Heart right ventricle (tissue), 16 donors: Measurements from ENCODE around the gene MADD. TPM values are rescaled to one million over a fixed set of nuclear protein-coding genes. Genes with fewer than 3 reads are reported as not detected.

Source experiments
- ATAC-seq, 8 donors: fragments of 200-7000 bp; cut with Tn5 transposase; one replicate each; pipeline ENCODE4 v1.9.1; 2020; ENCODE audit warnings: mild to moderate bottlenecking in 8 of 8, moderate library complexity in 8 of 8, moderate number of reproducible peaks in 1 of 8
- DNase-seq, 2 donors: peaks; one replicate each; pipeline ENCODE4 v3.0.0-alpha.2; 2020
- H3K27ac ChIP-seq, 10 donors: fragments of 200-600 bp; sonication (generic) in 2 of 10; one replicate each; pipeline versions ENCODE4 v1.5.0 to v1.8.0; 2020 to 2022; ENCODE audit warnings: mild to moderate bottlenecking in 3 of 10
- H3K27me3 ChIP-seq, 7 donors: fragments of 200-600 bp; one replicate each; pipeline ENCODE4 v1.8.0; 2021 to 2022; ENCODE audit warnings: mild to moderate bottlenecking in 2 of 7
- H3K36me3 ChIP-seq, 9 donors: fragments of 200-600 bp; sonication (generic) in 1 of 9; one replicate each; pipeline versions ENCODE4 v1.5.0 to v1.8.0; 2020 to 2022; ENCODE audit warnings: mild to moderate bottlenecking in 2 of 9
- H3K4me1 ChIP-seq, 9 donors: fragments of 200-600 bp; sonication (generic) in 1 of 9; one replicate each; pipeline versions ENCODE4 v1.5.0 to v1.8.0; 2020 to 2022; ENCODE audit warnings: mild to moderate bottlenecking in 4 of 9
- H3K4me3 ChIP-seq, 10 donors: fragments of 200-600 bp; sonication (generic) in 2 of 10; one replicate each; pipeline versions ENCODE4 v1.5.0 to v1.8.0; 2020 to 2022; ENCODE audit warnings: mild to moderate bottlenecking in 7 of 10, moderate library complexity in 2 of 10
- H3K9me3 ChIP-seq, 11 donors: fragments of 200-600 bp in 10 of 11; sonication (generic) in 2 of 11; one replicate each; pipeline versions ENCODE4 v1.5.0 to v1.8.0; 2013 to 2022; ENCODE audit warnings: mild to moderate bottlenecking in 2 of 11, control low read depth in 1 of 11, moderate library complexity in 1 of 11
- WGBS, 2 donors: extraction: QIAGEN DNeasy Blood & Tissue Kit; methylation state at CpG; one replicate each; pipeline ENCODE4 v1.1.7; 2013; ENCODE audit warnings: inconsistent platforms in 1 of 2; 5-methylcytosine and 5-hydroxymethylcytosine counted together
- intact Hi-C, 10 donors: fragments of 100-400 bp; cut with DNase I; formaldehyde crosslinking; loops; one replicate each; pipeline versions ENCODE4 v1.11.1 to v1.14.2; 2022
- polyA plus RNA-seq, 2 donors: library from polyadenylated mRNA; stranded (reverse); fragments of 200-250 nt; gene quantifications; one replicate each; pipeline ENCODE4 v1.2.3, GENCODE V29; 2013
- total RNA-seq, 10 donors: library from RNA; stranded (reverse); fragmentation: NEBNext Ultra II Directional in 3 of 10; extraction: Animal tissue kit (Norgen Biotek cat#: 25700) in 3 of 10; gene quantifications; one replicate each; pipeline versions ENCODE4 v1.2.1 to v1.2.4, GENCODE V29; 2021 to 2023
- TF ChIP-seq, protein P1 (sequence below), 9 donors: fragments of 200-600 bp; sonication (generic) in 2 of 9; IDR thresholded peaks; one replicate each; pipeline versions ENCODE4 v1.5.0 to v1.8.0; 2021 to 2022; ENCODE audit warnings: antibody characterized with exemption in 9 of 9, mild to moderate bottlenecking in 5 of 9, moderate library complexity in 1 of 9
- donor health status: Arrhythmogenic right ventricular cardiomyopathy.
- donor health status: ischemic (EF 13 %, LVEDD 7.1; RV severe dilation, severe dysfunction).
- donor health status: healthy with polysubstance abuse.
- donor health status: DM: no; HTN: yes; CAD: no.
- donor health status: DM: no; HTN: no; CAD: no.
- donor health status: ischemic (EF 25% LVEDD 6.9; RV normal size, moderate dysfunction).
- donor health status: ischemic (EF 25% LVEDD 5.7; RV mildly dilated, moderate dysfunction).
- donor health status: healthy.
- donor health status: DM: yes; HTN: yes; CAD: no.
- donor health status: Ischemic cardiomyopathy.
- donor health status: ischemic (EF 35%, LVEDD 5.7; RV mildly dilated, moderate dysfunction).
- donor health status: nonischemic (EF 11% LVEDD 7.7; RV severe dilation, severe dysfunction).
- donor health status: DM: yes; HTN: yes; CAD: no.
- donor health status: PGD.
- donor health status: ischemic (EF 29% LVEDD 5.4; RV normal size, mild dysfunction).
- donor health status: nonischemic (EF 23%, LVEDD 6.1; RV moderate dilation, normal function).

MADD gene
- total and polyA plus RNA-seq, 12 donors, result 23.8 to 54.8 (median 35.4) TPM

DNA sequence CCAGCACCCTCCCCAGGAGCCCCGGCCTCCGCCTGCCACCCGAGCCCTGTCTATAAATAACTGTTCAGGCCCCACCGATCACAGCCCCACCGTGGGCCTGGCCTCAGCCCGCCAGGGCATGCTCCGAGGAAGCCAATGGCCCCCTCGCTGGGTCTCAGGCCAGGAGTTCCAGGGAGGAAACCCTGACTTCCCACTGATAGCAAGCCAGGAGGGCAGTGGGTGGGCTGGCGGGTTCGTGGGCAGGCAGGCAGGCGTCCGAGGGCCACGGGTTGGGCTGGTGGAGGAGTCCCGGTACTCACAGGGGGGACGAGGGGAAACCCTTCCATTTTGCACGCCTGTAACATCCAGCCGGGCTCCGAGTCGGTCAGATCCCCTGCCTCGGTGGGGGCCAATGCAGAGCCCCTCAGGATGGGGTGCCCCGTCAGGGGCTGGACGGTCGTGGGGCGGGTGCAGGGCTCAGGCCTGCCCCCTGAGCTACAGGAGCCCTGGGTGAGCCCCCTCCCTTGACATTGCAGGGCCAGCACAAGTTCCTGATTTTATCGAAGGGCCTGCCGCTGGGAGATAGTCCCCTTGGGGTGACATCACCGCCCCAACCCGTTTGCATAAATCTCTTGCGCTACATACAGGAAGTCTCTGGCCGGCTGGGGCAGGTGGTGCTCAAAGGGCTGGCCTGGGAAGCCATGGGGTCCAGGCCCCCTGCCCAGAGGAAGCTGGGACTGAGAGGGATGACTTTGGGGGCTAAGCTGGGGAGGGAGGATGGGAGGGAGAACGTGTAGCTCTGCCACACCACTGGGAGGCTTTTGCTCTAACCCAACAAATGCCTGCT, 108.3 kb downstream of the MADD start, which contains the start of gene SPI1:
SPI1 (minus strand) TSS at position 538 of the 826 bp plus-strand sequence; CDS start at position 344, 194 bp downstream.
- Histone ChIP-seq H3K9me3 (no peaks in the 10 kb centered on the region), H3K4me3 (peak within 1 kb of the TSS in 8 of 10 donors; percentile 19 to 66 (median 42)), H3K4me1 (peaks cover 0 to 31% (median 0%) of the 10 kb centered on the region in 9 donors), H3K27ac (peak within 1 kb of the TSS in 9 of 10 donors; percentile 11 to 98 (median 62)), H3K27me3 (no peaks in the 10 kb centered on the region), H3K36me3 (peaks cover 0 to 24% (median 0%) of the 10 kb centered on the region in 9 donors)
- TF ChIP-seq, protein P1, sequence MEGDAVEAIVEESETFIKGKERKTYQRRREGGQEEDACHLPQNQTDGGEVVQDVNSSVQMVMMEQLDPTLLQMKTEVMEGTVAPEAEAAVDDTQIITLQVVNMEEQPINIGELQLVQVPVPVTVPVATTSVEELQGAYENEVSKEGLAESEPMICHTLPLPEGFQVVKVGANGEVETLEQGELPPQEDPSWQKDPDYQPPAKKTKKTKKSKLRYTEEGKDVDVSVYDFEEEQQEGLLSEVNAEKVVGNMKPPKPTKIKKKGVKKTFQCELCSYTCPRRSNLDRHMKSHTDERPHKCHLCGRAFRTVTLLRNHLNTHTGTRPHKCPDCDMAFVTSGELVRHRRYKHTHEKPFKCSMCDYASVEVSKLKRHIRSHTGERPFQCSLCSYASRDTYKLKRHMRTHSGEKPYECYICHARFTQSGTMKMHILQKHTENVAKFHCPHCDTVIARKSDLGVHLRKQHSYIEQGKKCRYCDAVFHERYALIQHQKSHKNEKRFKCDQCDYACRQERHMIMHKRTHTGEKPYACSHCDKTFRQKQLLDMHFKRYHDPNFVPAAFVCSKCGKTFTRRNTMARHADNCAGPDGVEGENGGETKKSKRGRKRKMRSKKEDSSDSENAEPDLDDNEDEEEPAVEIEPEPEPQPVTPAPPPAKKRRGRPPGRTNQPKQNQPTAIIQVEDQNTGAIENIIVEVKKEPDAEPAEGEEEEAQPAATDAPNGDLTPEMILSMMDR (IDR thresholded peaks at IDR 0.05), result no peak
- intact Hi-C loops, result loop anchor here in 5 of 10 donors (5.0 to 10.0 kb wide), 4 partner anchors 69 to 477 kb away; partner anchors contain the start of gene RAPSN (in 1 of the 5)
- WGBS, 2 donors, result 64 to 73% methylated on average over 31 of the region's 31 CpGs
- peak; percentile 35 to 68 (median 54) for ATAC-seq
- DNase-seq, result peak; percentile 37 to 56

DNA sequence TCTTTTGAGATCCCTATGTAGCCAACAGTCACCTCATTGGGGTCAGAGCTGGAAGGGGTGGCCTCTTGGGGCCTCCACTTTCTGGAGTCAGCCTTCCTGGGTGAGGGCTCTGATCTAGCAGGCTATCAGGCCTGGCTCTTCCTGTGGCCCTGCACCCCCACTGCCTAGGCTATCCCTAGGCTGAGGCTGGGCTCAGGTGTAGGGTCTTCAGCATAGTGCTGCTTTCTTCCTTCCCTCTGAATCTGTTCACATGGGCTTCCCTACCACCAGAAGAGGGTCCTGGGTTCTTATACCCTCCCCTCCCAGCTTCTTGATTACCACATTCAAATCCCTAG, 108.9 kb downstream of the MADD start:
- TF ChIP-seq, protein P1 (IDR thresholded peaks at IDR 0.05), result no peak
- H3K27me3 ChIP-seq, result no peaks in the 10 kb centered on the region
- intact Hi-C loops, result loop anchor here in 5 of 10 donors (5.0 to 10.0 kb wide), 4 partner anchors 68 to 476 kb away; partner anchors contain the start of gene RAPSN (in 1 of the 5)
- peak overlapping the region in 6 of 10 donors; percentile 43 to 98 (median 71) for H3K27ac ChIP-seq
- peaks cover 0 to 31% (median 0%) of the 10 kb centered on the region in 9 donors for H3K4me1 ChIP-seq
- DNase-seq (no peak), ATAC-seq (no peak)
- H3K36me3 ChIP-seq, result peaks cover 0 to 18% (median 0%) of the 10 kb centered on the region in 9 donors
- H3K4me3 ChIP-seq, result peak overlapping the region in 2 of 10 donors; percentile 4 to 66
- no peaks in the 10 kb centered on the region for H3K9me3 ChIP-seq

DNA sequence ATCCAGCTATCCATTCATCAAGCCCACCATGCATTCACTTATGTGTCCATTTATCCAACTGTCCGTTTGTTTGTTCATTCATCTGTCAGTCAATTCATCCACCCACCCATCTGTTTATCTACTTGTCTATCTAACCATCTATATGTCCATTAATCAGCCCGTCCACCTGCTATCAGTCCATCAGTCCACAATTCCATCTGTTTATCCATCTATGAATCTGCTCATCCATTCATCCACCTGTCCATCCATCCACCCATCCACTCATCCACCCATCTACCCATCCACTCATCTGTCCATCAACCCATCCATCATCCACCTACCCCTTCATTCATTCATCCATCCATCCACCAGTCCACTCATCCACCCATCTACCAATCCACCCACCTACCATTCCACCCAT, 109.4 kb downstream of the MADD start:
- H3K27me3 ChIP-seq, result no peaks in the 10 kb centered on the region
- TF ChIP-seq, protein P1 (IDR thresholded peaks at IDR 0.05), result no peak
- peak overlapping the region in 2 of 10 donors; percentile 68 to 98 for H3K27ac ChIP-seq
- peaks cover 0 to 27% (median 0%) of the 10 kb centered on the region in 9 donors for H3K4me1 ChIP-seq
- ATAC-seq (no peak), DNase-seq (no peak)
- peaks cover 0 to 13% (median 0%) of the 10 kb centered on the region in 9 donors for H3K36me3 ChIP-seq
- H3K9me3 ChIP-seq, result no peaks in the 10 kb centered on the region
- 89 to 92% methylated on average over 2 of the region's 2 CpGs for WGBS, 2 donors
- intact Hi-C loops, result loop anchor here in 5 of 10 donors (5.0 to 10.0 kb wide), 4 partner anchors 68 to 475 kb away; partner anchors contain the start of gene RAPSN (in 1 of the 5)
- no peak overlapping the region for H3K4me3 ChIP-seq

Other genes starting within 250 kb of the MADD start
- 10 to 100 TPM; 55.7 to 69.7 (median 62.9) TPM for gene ARFGAP2, start 93.3 kb upstream of the MADD start, total RNA-seq
- 10 to 100 TPM; 47.8 to 70.2 TPM for gene ARFGAP2, start 93.3 kb upstream of the MADD start, polyA plus RNA-seq
- gene PACSIN3, start 83.7 kb upstream of the MADD start, total RNA-seq, result 100 to 1,000 TPM; 146 to 335 (median 257) TPM
- 100 to 1,000 TPM; 163 to 209 TPM for gene PACSIN3, start 83.7 kb upstream of the MADD start, polyA plus RNA-seq
- 10 to 100 TPM in 4 of 10 donors, 1 to 10 TPM in 6; 6.4 to 22.5 (median 8.3) TPM for gene DDB2, start 55.2 kb upstream of the MADD start, total RNA-seq
- gene DDB2, start 55.2 kb upstream of the MADD start, polyA plus RNA-seq, result 10 to 100 TPM in 1 of 2 donors, 1 to 10 TPM in 1; 8.1 to 30.6 TPM
- 10 to 100 TPM; 17.2 to 38.8 (median 21.8) TPM for gene ACP2, start 21.3 kb upstream of the MADD start, total RNA-seq
- 10 to 100 TPM; 28.9 to 42.6 TPM for gene ACP2, start 21.3 kb upstream of the MADD start, polyA plus RNA-seq
- 10 to 100 TPM in 4 of 10 donors, 1 to 10 TPM in 6; 6.6 to 26.5 (median 9.7) TPM for gene NR1H3, start 12.1 kb upstream of the MADD start, total RNA-seq
- gene NR1H3, start 12.1 kb upstream of the MADD start, polyA plus RNA-seq, result 10 to 100 TPM; 15.5 to 49.2 TPM
- gene MYBPC3, start 82.6 kb downstream of the MADD start, total RNA-seq, result 1,000 to 10,000 TPM; 1,404 to 3,138 (median 2,490) TPM
- gene MYBPC3, start 82.6 kb downstream of the MADD start, polyA plus RNA-seq, result 1,000 to 10,000 TPM in 1 of 2 donors, 100 to 1,000 TPM in 1; 484 to 2,250 TPM
- 10 to 100 TPM in 3 of 10 donors, 1 to 10 TPM in 7; 3.4 to 38.9 (median 6.7) TPM for gene SPI1, start 108.4 kb downstream of the MADD start, total RNA-seq
- 10 to 100 TPM in 1 of 2 donors, 1 to 10 TPM in 1; 6.7 to 10.2 TPM for gene SPI1, start 108.4 kb downstream of the MADD start, polyA plus RNA-seq
- gene SLC39A13, start 138.5 kb downstream of the MADD start, total RNA-seq, result 10 to 100 TPM; 31.1 to 54.5 (median 40.8) TPM
- 10 to 100 TPM; 62.3 to 86.4 TPM for gene SLC39A13, start 138.5 kb downstream of the MADD start, polyA plus RNA-seq
- gene PSMC3, start 156.3 kb downstream of the MADD start, total RNA-seq, result 100 to 1,000 TPM; 129 to 171 (median 140) TPM
- gene PSMC3, start 156.3 kb downstream of the MADD start, polyA plus RNA-seq, result 100 to 1,000 TPM; 184 to 272 TPM
- gene RAPSN, start 179.0 kb downstream of the MADD start, total RNA-seq, result 10 to 100 TPM in 1 of 10 donors, 1 to 10 TPM in 9; 2.9 to 10.2 (median 4.0) TPM
- gene RAPSN, start 179.0 kb downstream of the MADD start, polyA plus RNA-seq, result 1 to 10 TPM in 1 of 2 donors, under 1 TPM in 1; 0.33 to 6.2 TPM